ENCODE measurements around the gene ZNF446.

The ZNF446 gene

GRCh38 chr19:58479303-58479702 is 3.2 kb downstream of the ZNF446 start:
- H3K14ac ChIP-seq (ENCODE audit: low read length), result no peak overlapping the region
- H3K23ac ChIP-seq (ENCODE audit: low read depth, low read length, poor library complexity), result no peak overlapping the region
- no peaks in the 10 kb centered on the region for H3K27me3 ChIP-seq (ENCODE audit: control insufficient read depth in 3 of 3, insufficient read depth in 3 of 3, low read depth in 1 of 3, low read length in 3 of 3)
- H4K8ac ChIP-seq (ENCODE audit: low read depth, low read length), result no peak overlapping the region
- no peak overlapping the region for H3K18ac ChIP-seq (ENCODE audit: low read length)
- no peak overlapping the region for H3K4me2 ChIP-seq (ENCODE audit: insufficient read depth, low read length, poor library complexity, severe bottlenecking)
- DNase-seq (ENCODE audit: low spot score), result no peak
- H4K91ac ChIP-seq (ENCODE audit: low read depth, low read length, poor library complexity), result no peak overlapping the region
- no peak overlapping the region for H3K4me3 ChIP-seq (ENCODE audit: low read length in 2 of 2)
- no peak overlapping the region for H2AFZ ChIP-seq (ENCODE audit: low read length)
- no peak overlapping the region for H3K27ac ChIP-seq (replicated peaks; ENCODE audit: low read length)
- peaks cover 6 to 15% of the 10 kb centered on the region in 2 donors for H3K4me1 ChIP-seq (ENCODE audit: control insufficient read depth in 2 of 2, insufficient read depth in 1 of 2, low read depth in 1 of 2, low read length in 2 of 2)
- H2BK15ac ChIP-seq (ENCODE audit: low read length), result no peak overlapping the region
- H3K9me3 ChIP-seq (replicated peaks in 1 of 2; ENCODE audit: control insufficient read depth in 2 of 2, insufficient read depth in 1 of 2, low read depth in 1 of 2, low read length in 2 of 2), result no peaks in the 10 kb centered on the region
- H3K4ac ChIP-seq (ENCODE audit: low read length), result no peak overlapping the region
- H3K79me1 ChIP-seq (ENCODE audit: low read depth, low read length), result peaks cover 2% of the 10 kb centered on the region
- no peak overlapping the region for H2BK12ac ChIP-seq (ENCODE audit: low read length)
- H3K9ac ChIP-seq (ENCODE audit: low read depth, low read length, poor library complexity), result no peak overlapping the region
- H2BK5ac ChIP-seq (ENCODE audit: low read length), result no peak overlapping the region
- no peak overlapping the region for H2BK120ac ChIP-seq (ENCODE audit: low read depth, low read length)
- no peak overlapping the region for H2AK5ac ChIP-seq (ENCODE audit: low read depth, low read length)
- no CpG with 5 or more reads among the region's 7 CpGs for WGBS, 2 donors (ENCODE audit: extremely low coverage in 2 of 2, insufficient read length in 2 of 2, insufficient replicate concordance in 1 of 2)
- peaks cover 11 to 39% of the 10 kb centered on the region in 2 donors for H3K36me3 ChIP-seq (replicated peaks in 1 of 2; ENCODE audit: control insufficient read depth in 2 of 2, insufficient read depth in 2 of 2, low read length in 2 of 2)

GRCh38 chr19:58479736-58480480 is 3.8 kb downstream of the ZNF446 start:
- no peak overlapping the region for H4K91ac ChIP-seq (ENCODE audit: low read depth, low read length, poor library complexity)
- H3K18ac ChIP-seq (ENCODE audit: low read length), result no peak overlapping the region
- no peak overlapping the region for H3K4me2 ChIP-seq (ENCODE audit: insufficient read depth, low read length, poor library complexity, severe bottlenecking)
- H3K36me3 ChIP-seq (replicated peaks in 1 of 2; ENCODE audit: control insufficient read depth in 2 of 2, insufficient read depth in 2 of 2, low read length in 2 of 2), result peaks cover 11 to 39% of the 10 kb centered on the region in 2 donors
- no peak for DNase-seq (ENCODE audit: low spot score)
- H2BK15ac ChIP-seq (ENCODE audit: low read length), result no peak overlapping the region
- H3K79me1 ChIP-seq (ENCODE audit: low read depth, low read length), result peaks cover 2% of the 10 kb centered on the region
- WGBS, 2 donors (ENCODE audit: extremely low coverage in 2 of 2, insufficient read length in 2 of 2, insufficient replicate concordance in 1 of 2), result no CpG with 5 or more reads among the region's 28 CpGs
- no peak overlapping the region for H3K9ac ChIP-seq (ENCODE audit: low read depth, low read length, poor library complexity)
- H3K23ac ChIP-seq (ENCODE audit: low read depth, low read length, poor library complexity), result no peak overlapping the region
- no peak overlapping the region for H3K4me3 ChIP-seq (ENCODE audit: low read length in 2 of 2)
- H2BK12ac ChIP-seq (ENCODE audit: low read length), result no peak overlapping the region
- H3K4me1 ChIP-seq (ENCODE audit: control insufficient read depth in 2 of 2, insufficient read depth in 1 of 2, low read depth in 1 of 2, low read length in 2 of 2), result peaks cover 6 to 14% of the 10 kb centered on the region in 2 donors
- H3K14ac ChIP-seq (ENCODE audit: low read length), result no peak overlapping the region
- no peak overlapping the region for H2BK120ac ChIP-seq (ENCODE audit: low read depth, low read length)
- no peak overlapping the region for H2AFZ ChIP-seq (ENCODE audit: low read length)
- H3K27ac ChIP-seq (replicated peaks; ENCODE audit: low read length), result no peak overlapping the region
- H2AK5ac ChIP-seq (ENCODE audit: low read depth, low read length), result no peak overlapping the region
- H4K8ac ChIP-seq (ENCODE audit: low read depth, low read length), result no peak overlapping the region
- H3K9me3 ChIP-seq (replicated peaks in 1 of 2; ENCODE audit: control insufficient read depth in 2 of 2, insufficient read depth in 1 of 2, low read depth in 1 of 2, low read length in 2 of 2), result no peaks in the 10 kb centered on the region
- H3K4ac ChIP-seq (ENCODE audit: low read length), result no peak overlapping the region
- H3K27me3 ChIP-seq (ENCODE audit: control insufficient read depth in 3 of 3, insufficient read depth in 3 of 3, low read depth in 1 of 3, low read length in 3 of 3), result no peaks in the 10 kb centered on the region
- H2BK5ac ChIP-seq (ENCODE audit: low read length), result peak overlapping the region; percentile 10

DNA sequence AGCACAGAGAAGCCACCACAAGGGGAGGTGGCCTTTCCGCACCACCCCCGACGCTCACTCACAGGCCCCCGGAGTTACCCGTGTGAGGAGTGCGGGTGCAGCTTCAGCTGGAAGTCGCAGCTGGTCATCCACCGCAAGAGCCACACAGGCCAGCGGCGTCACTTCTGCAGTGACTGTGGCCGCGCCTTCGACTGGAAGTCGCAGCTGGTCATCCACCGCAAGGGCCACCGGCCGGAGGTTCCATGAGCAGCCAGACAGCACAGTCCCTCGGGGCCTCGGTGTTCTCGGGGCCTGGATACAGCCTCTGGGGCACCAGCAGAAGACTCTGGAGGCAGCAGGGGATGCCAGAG is 4.3 kb downstream of the ZNF446 start:
- Histone ChIP-seq H3K4me3 (ENCODE audit: low read length in 2 of 2) (no peak overlapping the region), H3K27me3 (ENCODE audit: control insufficient read depth in 3 of 3, insufficient read depth in 3 of 3, low read depth in 1 of 3, low read length in 3 of 3) (no peaks in the 10 kb centered on the region), H3K4me2 (ENCODE audit: insufficient read depth, low read length, poor library complexity, severe bottlenecking) (no peak overlapping the region), H2AK5ac (ENCODE audit: low read depth, low read length) (no peak overlapping the region), H3K4ac (ENCODE audit: low read length) (no peak overlapping the region), H2AFZ (ENCODE audit: low read length) (no peak overlapping the region), H2BK120ac (ENCODE audit: low read depth, low read length) (no peak overlapping the region), H3K9ac (ENCODE audit: low read depth, low read length, poor library complexity) (no peak overlapping the region), H3K79me1 (ENCODE audit: low read depth, low read length) (peaks cover 2% of the 10 kb centered on the region), H4K91ac (ENCODE audit: low read depth, low read length, poor library complexity) (no peak overlapping the region), H3K9me3 (replicated peaks in 1 of 2; ENCODE audit: control insufficient read depth in 2 of 2, insufficient read depth in 1 of 2, low read depth in 1 of 2, low read length in 2 of 2) (no peaks in the 10 kb centered on the region), H3K4me1 (ENCODE audit: control insufficient read depth in 2 of 2, insufficient read depth in 1 of 2, low read depth in 1 of 2, low read length in 2 of 2) (peaks cover 3 to 10% of the 10 kb centered on the region in 2 donors), H2BK15ac (ENCODE audit: low read length) (no peak overlapping the region), H3K14ac (ENCODE audit: low read length) (no peak overlapping the region), H2BK5ac (ENCODE audit: low read length) (no peak overlapping the region), H3K18ac (ENCODE audit: low read length) (no peak overlapping the region), H3K27ac (replicated peaks; ENCODE audit: low read length) (no peak overlapping the region), H2BK12ac (ENCODE audit: low read length) (no peak overlapping the region), H4K8ac (ENCODE audit: low read depth, low read length) (no peak overlapping the region), H3K36me3 (replicated peaks in 1 of 2; ENCODE audit: control insufficient read depth in 2 of 2, insufficient read depth in 2 of 2, low read length in 2 of 2) (peaks cover 11 to 39% of the 10 kb centered on the region in 2 donors), H3K23ac (ENCODE audit: low read depth, low read length, poor library complexity) (no peak overlapping the region)
- WGBS, 2 donors (ENCODE audit: extremely low coverage in 2 of 2, insufficient read length in 2 of 2, insufficient replicate concordance in 1 of 2), result no CpG with 5 or more reads among the region's 20 CpGs
- no peak for DNase-seq (ENCODE audit: low spot score)

DNA sequence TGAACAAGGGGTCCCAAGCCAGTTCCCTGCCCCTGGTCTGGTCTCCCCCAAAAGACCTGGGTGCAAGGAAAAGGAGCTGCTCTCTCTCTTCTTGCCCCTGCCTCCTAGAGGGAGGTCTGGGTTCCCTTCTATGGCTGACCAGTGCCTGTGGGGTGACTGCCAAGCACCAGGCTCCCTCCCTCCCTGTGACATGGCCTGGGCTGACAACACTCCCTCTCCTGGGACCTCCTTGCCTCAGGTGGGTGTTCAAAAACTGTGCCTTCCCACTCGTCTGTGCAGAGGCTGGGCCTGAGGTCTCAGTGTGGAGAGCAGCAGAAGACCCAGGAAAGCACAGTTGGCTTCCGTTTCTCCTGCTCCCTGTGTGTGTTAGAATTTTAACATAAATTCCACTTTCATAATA is 4.7 kb downstream of the ZNF446 start:
- H3K4me2 ChIP-seq (ENCODE audit: insufficient read depth, low read length, poor library complexity, severe bottlenecking), result no peak overlapping the region
- no peak overlapping the region for H4K8ac ChIP-seq (ENCODE audit: low read depth, low read length)
- H2AK5ac ChIP-seq (ENCODE audit: low read depth, low read length), result no peak overlapping the region
- H3K9me3 ChIP-seq (replicated peaks in 1 of 2; ENCODE audit: control insufficient read depth in 2 of 2, insufficient read depth in 1 of 2, low read depth in 1 of 2, low read length in 2 of 2), result no peaks in the 10 kb centered on the region
- H4K91ac ChIP-seq (ENCODE audit: low read depth, low read length, poor library complexity), result no peak overlapping the region
- no peak overlapping the region for H3K14ac ChIP-seq (ENCODE audit: low read length)
- no peak overlapping the region for H2BK120ac ChIP-seq (ENCODE audit: low read depth, low read length)
- no peak overlapping the region for H2AFZ ChIP-seq (ENCODE audit: low read length)
- no peak overlapping the region for H3K9ac ChIP-seq (ENCODE audit: low read depth, low read length, poor library complexity)
- H3K27me3 ChIP-seq (ENCODE audit: control insufficient read depth in 3 of 3, insufficient read depth in 3 of 3, low read depth in 1 of 3, low read length in 3 of 3), result no peaks in the 10 kb centered on the region
- H3K23ac ChIP-seq (ENCODE audit: low read depth, low read length, poor library complexity), result no peak overlapping the region
- H3K4me1 ChIP-seq (ENCODE audit: control insufficient read depth in 2 of 2, insufficient read depth in 1 of 2, low read depth in 1 of 2, low read length in 2 of 2), result peaks cover 3 to 10% of the 10 kb centered on the region in 2 donors
- no peak overlapping the region for H3K4ac ChIP-seq (ENCODE audit: low read length)
- H3K18ac ChIP-seq (ENCODE audit: low read length), result no peak overlapping the region
- H2BK15ac ChIP-seq (ENCODE audit: low read length), result no peak overlapping the region
- no peak overlapping the region for H2BK5ac ChIP-seq (ENCODE audit: low read length)
- DNase-seq (ENCODE audit: low spot score), result no peak
- peaks cover 2% of the 10 kb centered on the region for H3K79me1 ChIP-seq (ENCODE audit: low read depth, low read length)
- H3K4me3 ChIP-seq (ENCODE audit: low read length in 2 of 2), result no peak overlapping the region
- H3K36me3 ChIP-seq (replicated peaks in 1 of 2; ENCODE audit: control insufficient read depth in 2 of 2, insufficient read depth in 2 of 2, low read length in 2 of 2), result peaks cover 11 to 39% of the 10 kb centered on the region in 2 donors
- H3K27ac ChIP-seq (replicated peaks; ENCODE audit: low read length), result no peak overlapping the region
- WGBS, 2 donors (ENCODE audit: extremely low coverage in 2 of 2, insufficient read length in 2 of 2, insufficient replicate concordance in 1 of 2), result no CpG with 5 or more reads among the region's 2 CpGs
- no peak overlapping the region for H2BK12ac ChIP-seq (ENCODE audit: low read length)

Data from neuronal stem cell (in vitro differentiated cells).